Peyer's patch (tissue), 4 donors: Measurements from ENCODE around the gene SPTA1.
"Not testable (repeated sequence)": the region's sequence is repeated elsewhere in the genome, so short reads cannot be mapped to it uniquely, and the experiment has no call there.

ENCODE experiments used
- POLR2A ChIP-seq, 2 donors: fragments of 450-650 bp; IDR thresholded peaks; one replicate each; pipeline ENCODE4 v1.5.1; 2017; ENCODE audit warnings: antibody characterized with exemption in 2 of 2, mild to moderate bottlenecking in 2 of 2, moderate library complexity in 2 of 2
- TF ChIP-seq, protein P1 (sequence below), 6 experiments: fragments of 450-650 bp in 4 of 6; fragments of 200-600 bp in 2 of 6; sonication (generic) in 1 of 6; IDR thresholded peaks; one replicate each; pipeline ENCODE4 v1.5.1; 2017 to 2019; ENCODE audit warnings: antibody characterized with exemption in 6 of 6, mild to moderate bottlenecking in 3 of 6, moderate library complexity in 1 of 6

DNA sequence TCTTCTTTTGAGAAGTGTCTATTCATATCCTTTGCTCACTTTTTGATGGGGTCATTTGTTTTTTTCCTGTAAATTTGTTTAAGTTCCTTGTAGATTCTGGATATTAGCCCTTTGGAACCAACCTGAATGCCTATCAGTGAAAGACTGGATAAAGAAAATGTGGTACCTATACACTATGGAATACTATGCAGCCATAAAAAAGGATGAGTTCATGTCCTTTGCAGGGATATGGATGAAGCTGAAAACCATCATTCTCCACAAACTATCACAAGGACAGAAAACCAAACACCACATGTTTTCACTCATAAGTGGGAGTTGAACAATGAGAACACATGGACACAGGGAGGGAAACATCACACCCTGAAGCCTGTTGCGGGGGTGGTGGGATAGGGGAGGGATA lies 1.8 kb upstream of the SPTA1 start:
- TF ChIP-seq, protein P1, sequence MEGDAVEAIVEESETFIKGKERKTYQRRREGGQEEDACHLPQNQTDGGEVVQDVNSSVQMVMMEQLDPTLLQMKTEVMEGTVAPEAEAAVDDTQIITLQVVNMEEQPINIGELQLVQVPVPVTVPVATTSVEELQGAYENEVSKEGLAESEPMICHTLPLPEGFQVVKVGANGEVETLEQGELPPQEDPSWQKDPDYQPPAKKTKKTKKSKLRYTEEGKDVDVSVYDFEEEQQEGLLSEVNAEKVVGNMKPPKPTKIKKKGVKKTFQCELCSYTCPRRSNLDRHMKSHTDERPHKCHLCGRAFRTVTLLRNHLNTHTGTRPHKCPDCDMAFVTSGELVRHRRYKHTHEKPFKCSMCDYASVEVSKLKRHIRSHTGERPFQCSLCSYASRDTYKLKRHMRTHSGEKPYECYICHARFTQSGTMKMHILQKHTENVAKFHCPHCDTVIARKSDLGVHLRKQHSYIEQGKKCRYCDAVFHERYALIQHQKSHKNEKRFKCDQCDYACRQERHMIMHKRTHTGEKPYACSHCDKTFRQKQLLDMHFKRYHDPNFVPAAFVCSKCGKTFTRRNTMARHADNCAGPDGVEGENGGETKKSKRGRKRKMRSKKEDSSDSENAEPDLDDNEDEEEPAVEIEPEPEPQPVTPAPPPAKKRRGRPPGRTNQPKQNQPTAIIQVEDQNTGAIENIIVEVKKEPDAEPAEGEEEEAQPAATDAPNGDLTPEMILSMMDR (IDR thresholded peaks at IDR 0.05) = not testable (repeated sequence)
- TF ChIP-seq POLR2A (IDR thresholded peaks at IDR 0.05) = not testable (repeated sequence)
